Measurements from ENCODE around the gene L1CAM. TPM values are rescaled to one million over a fixed set of nuclear protein-coding genes. Genes with fewer than 3 reads are reported as not detected.

L1CAM gene
- polyA plus RNA-seq, 3 donors: 0.55 TPM; not detected in 2

DNA sequence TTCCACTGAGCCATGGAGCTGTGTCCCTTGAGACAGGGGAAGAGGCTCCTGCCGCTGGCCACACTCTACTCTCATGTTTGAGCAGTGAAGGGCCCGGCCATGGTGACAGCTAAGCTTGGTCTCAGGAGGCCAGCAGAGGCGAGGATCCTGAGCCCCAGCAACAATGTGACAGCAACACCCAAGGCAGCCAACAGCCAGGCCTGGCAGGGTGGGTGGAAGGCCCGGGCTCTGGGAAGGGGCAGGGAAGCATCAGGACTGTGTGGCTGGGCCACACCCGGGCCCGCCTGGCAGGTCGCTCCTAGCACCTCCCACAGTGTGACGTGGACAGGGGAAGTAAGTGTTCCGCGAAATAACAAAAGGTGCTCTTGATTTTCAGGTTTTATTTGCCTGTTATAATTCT is 24.8 kb downstream of the L1CAM start:
- Histone ChIP-seq H3K4me1 (ENCODE audit: control insufficient read depth in 1 of 2, insufficient read depth in 2 of 2, low read length in 2 of 2) (no peaks in the 10 kb centered on the region), H3K4me3 (replicated peaks in 1 of 3; ENCODE audit: low read depth in 2 of 3, low read length in 3 of 3) (no peak overlapping the region), H3K9me3 (replicated peaks in 1 of 2; ENCODE audit: control insufficient read depth in 1 of 2, insufficient read depth in 1 of 2, low read length in 2 of 2) (no peaks in the 10 kb centered on the region), H3K79me2 (ENCODE audit: insufficient read depth, low read length) (no peaks in the 10 kb centered on the region), H3K4me2 (replicated peaks; ENCODE audit: extremely low read depth, low read length, poor library complexity, severe bottlenecking) (no peak overlapping the region), H3K27me3 (ENCODE audit: control insufficient read depth in 2 of 2, insufficient read depth in 2 of 2, low read length in 2 of 2) (peaks cover 2 to 3% of the 10 kb centered on the region in 2 donors), H3K36me3 (replicated peaks in 1 of 2; ENCODE audit: control insufficient read depth in 1 of 2, insufficient read depth in 2 of 2, low read length in 2 of 2) (no peaks in the 10 kb centered on the region), H3K9ac (ENCODE audit: insufficient read depth, low read length, poor library complexity, severe bottlenecking) (no peak overlapping the region), H2AFZ (ENCODE audit: insufficient read depth, low read depth, low read length, poor library complexity, severe bottlenecking) (no peak overlapping the region), H4K20me1 (ENCODE audit: insufficient read depth, low read length) (no peaks in the 10 kb centered on the region), H3K27ac (ENCODE audit: low read depth in 1 of 2, low read length in 2 of 2) (no peak overlapping the region)
- intact Hi-C loops (cut with micrococcal nuclease): no loop called here
- Mint-ChIP-seq H3K27me3 (ENCODE audit: low read depth in 3 of 3) (peaks cover 16 to 53% (median 21%) of the 10 kb centered on the region in 3 donors), H3K9me3 (peaks cover 0 to 11% (median 2%) of the 10 kb centered on the region in 7 donors), H3K27ac (no peak overlapping the region), H3K4me3 (no peak overlapping the region), H3K36me3 (no peaks in the 10 kb centered on the region), H3K4me1 (no peaks in the 10 kb centered on the region)
- TF ChIP-seq, protein P1, sequence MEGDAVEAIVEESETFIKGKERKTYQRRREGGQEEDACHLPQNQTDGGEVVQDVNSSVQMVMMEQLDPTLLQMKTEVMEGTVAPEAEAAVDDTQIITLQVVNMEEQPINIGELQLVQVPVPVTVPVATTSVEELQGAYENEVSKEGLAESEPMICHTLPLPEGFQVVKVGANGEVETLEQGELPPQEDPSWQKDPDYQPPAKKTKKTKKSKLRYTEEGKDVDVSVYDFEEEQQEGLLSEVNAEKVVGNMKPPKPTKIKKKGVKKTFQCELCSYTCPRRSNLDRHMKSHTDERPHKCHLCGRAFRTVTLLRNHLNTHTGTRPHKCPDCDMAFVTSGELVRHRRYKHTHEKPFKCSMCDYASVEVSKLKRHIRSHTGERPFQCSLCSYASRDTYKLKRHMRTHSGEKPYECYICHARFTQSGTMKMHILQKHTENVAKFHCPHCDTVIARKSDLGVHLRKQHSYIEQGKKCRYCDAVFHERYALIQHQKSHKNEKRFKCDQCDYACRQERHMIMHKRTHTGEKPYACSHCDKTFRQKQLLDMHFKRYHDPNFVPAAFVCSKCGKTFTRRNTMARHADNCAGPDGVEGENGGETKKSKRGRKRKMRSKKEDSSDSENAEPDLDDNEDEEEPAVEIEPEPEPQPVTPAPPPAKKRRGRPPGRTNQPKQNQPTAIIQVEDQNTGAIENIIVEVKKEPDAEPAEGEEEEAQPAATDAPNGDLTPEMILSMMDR (IDR thresholded peaks at IDR 0.05): no peak
- DNase-seq: no peak
- 92% methylated on average over 2 of the region's 10 CpGs for WGBS (ENCODE audit: insufficient coverage)

DNA sequence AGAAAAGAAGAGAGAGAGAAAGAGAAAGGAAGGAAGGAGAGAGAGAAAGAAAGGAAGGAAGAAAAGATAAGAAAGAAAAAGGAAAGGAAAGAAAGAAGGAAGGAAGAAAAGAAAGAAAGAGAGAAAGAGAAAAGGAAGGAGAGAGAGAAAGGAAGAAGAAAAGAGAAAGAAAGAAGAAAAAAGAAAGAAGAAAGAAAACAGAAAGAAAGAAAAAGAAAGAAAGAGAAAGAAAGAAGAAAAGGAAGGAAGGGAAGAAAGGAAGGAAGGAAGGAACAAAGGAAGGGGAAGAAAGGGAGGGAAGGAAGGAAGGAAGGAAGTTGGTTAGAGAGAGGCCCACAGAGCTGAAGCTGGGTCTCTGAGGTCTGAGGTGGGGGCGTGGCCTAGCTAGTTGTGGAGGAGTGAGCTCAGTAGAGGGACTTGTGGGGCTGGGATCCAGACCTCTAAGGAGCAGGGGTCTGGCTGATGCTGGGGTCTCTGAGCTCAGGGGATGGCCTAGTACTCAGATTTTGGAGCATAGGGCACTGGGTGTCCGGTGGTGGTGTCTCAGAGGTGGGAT is 28.5 kb downstream of the L1CAM start:
- TF ChIP-seq, protein P1 (IDR thresholded peaks at IDR 0.05): no peak
- Histone ChIP-seq H3K27me3 (ENCODE audit: control insufficient read depth in 2 of 2, insufficient read depth in 2 of 2, low read length in 2 of 2) (peaks cover 3 to 19% of the 10 kb centered on the region in 2 donors), H2AFZ (ENCODE audit: insufficient read depth, low read depth, low read length, poor library complexity, severe bottlenecking) (no peak overlapping the region), H3K36me3 (replicated peaks in 1 of 2; ENCODE audit: control insufficient read depth in 1 of 2, insufficient read depth in 2 of 2, low read length in 2 of 2) (no peaks in the 10 kb centered on the region), H3K9me3 (replicated peaks in 1 of 2; ENCODE audit: control insufficient read depth in 1 of 2, insufficient read depth in 1 of 2, low read length in 2 of 2) (no peaks in the 10 kb centered on the region), H3K4me2 (replicated peaks; ENCODE audit: extremely low read depth, low read length, poor library complexity, severe bottlenecking) (no peak overlapping the region), H3K9ac (ENCODE audit: insufficient read depth, low read length, poor library complexity, severe bottlenecking) (no peak overlapping the region), H3K79me2 (ENCODE audit: insufficient read depth, low read length) (no peaks in the 10 kb centered on the region), H3K4me3 (replicated peaks in 1 of 3; ENCODE audit: low read depth in 2 of 3, low read length in 3 of 3) (no peak overlapping the region), H3K27ac (ENCODE audit: low read depth in 1 of 2, low read length in 2 of 2) (no peak overlapping the region), H4K20me1 (ENCODE audit: insufficient read depth, low read length) (no peaks in the 10 kb centered on the region), H3K4me1 (ENCODE audit: control insufficient read depth in 1 of 2, insufficient read depth in 2 of 2, low read length in 2 of 2) (no peaks in the 10 kb centered on the region)
- Mint-ChIP-seq H3K4me3 (no peak overlapping the region), H3K27me3 (ENCODE audit: low read depth in 3 of 3) (peaks cover 14 to 58% (median 22%) of the 10 kb centered on the region in 3 donors), H3K36me3 (no peaks in the 10 kb centered on the region), H3K4me1 (no peaks in the 10 kb centered on the region), H3K9me3 (peaks cover 0 to 8% (median 2%) of the 10 kb centered on the region in 7 donors), H3K27ac (no peak overlapping the region)
- 93% methylated on average over 2 of the region's 2 CpGs for WGBS (ENCODE audit: insufficient coverage)
- intact Hi-C loops (cut with micrococcal nuclease): no loop called here
- no peak for DNase-seq

All from CD14-positive monocyte (primary cell).